Measurements from ENCODE around the gene SULT1A2. TPM values are rescaled to one million over a fixed set of nuclear protein-coding genes. Genes with fewer than 3 reads are reported as not detected.

SULT1A2 gene
- total RNA-seq, 1 donor from 2014 or later, result not detected

- Histone ChIP-seq H3K4me1 (no peaks in the 10 kb centered on the region), H3K27ac (no peak overlapping the region), H3K4me3 (no peak overlapping the region), H3K36me3 (peaks cover 0 to 53% of the 10 kb centered on the region in 2 donors), H3K9me3 (no peaks in the 10 kb centered on the region), H3K27me3 (no peaks in the 10 kb centered on the region)
- intact Hi-C loops (cut with DNase I), result no loop called here
- DNase-seq (ENCODE audit: extremely low spot score in 2 of 2), result no peak
- no peak for TF ChIP-seq POLR2A (IDR thresholded peaks at IDR 0.05)
- TF ChIP-seq CTCF (IDR thresholded peaks at IDR 0.05), result no peak
- no peak for TF ChIP-seq POLR2AphosphoS5 (IDR thresholded peaks at IDR 0.05; ENCODE audit: insufficient read depth in 1 of 2, low read depth in 1 of 2)
Observed at GRCh38 chr16:28589930-28590329, 6.9 kb downstream of the SULT1A2 start.

DNA sequence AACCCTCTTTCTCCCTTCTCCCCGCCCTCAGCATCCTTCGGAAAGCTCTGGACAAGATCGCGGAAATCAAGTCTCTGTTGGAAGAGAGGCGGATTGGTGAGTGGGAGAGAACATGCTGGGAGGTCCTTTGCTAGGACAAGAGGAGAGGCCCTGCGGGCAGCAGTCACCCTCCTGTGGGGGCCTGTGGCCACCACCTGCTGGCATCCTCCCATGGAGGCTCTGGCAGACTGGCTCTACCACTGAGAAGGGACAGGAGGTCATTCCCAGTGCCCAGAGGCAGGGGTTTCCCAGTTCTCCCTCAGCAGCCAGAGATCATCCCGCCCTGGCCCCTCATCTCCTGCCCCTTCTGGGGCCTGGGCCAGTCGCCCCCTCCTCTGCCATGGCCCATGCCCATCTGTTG lies 7.8 kb downstream of the SULT1A2 start:
- Histone ChIP-seq H3K4me1 (no peaks in the 10 kb centered on the region), H3K27ac (no peak overlapping the region), H3K36me3 (peaks cover 0 to 58% of the 10 kb centered on the region in 2 donors), H3K9me3 (no peaks in the 10 kb centered on the region), H3K4me3 (no peak overlapping the region), H3K27me3 (no peaks in the 10 kb centered on the region)
- intact Hi-C loops (cut with DNase I), result no loop called here
- TF ChIP-seq POLR2A (IDR thresholded peaks at IDR 0.05) (no peak), CTCF (IDR thresholded peaks at IDR 0.05) (no peak), POLR2AphosphoS5 (IDR thresholded peaks at IDR 0.05; ENCODE audit: insufficient read depth in 1 of 2, low read depth in 1 of 2) (no peak)
- no peak for DNase-seq (ENCODE audit: extremely low spot score in 2 of 2)

GRCh38 chr16:28587386-28587785 lies 9.5 kb downstream of the SULT1A2 start:
- no peak for DNase-seq (ENCODE audit: extremely low spot score in 2 of 2)
- Histone ChIP-seq H3K4me3 (no peak overlapping the region), H3K36me3 (peaks cover 0 to 58% of the 10 kb centered on the region in 2 donors), H3K4me1 (no peaks in the 10 kb centered on the region), H3K27me3 (no peaks in the 10 kb centered on the region), H3K9me3 (no peaks in the 10 kb centered on the region), H3K27ac (no peak overlapping the region)
- TF ChIP-seq POLR2A (IDR thresholded peaks at IDR 0.05), result no peak
- no peak for TF ChIP-seq POLR2AphosphoS5 (IDR thresholded peaks at IDR 0.05; ENCODE audit: insufficient read depth in 1 of 2, low read depth in 1 of 2)
- TF ChIP-seq CTCF (IDR thresholded peaks at IDR 0.05), result no peak
- intact Hi-C loops (cut with DNase I), result no loop called here

GRCh38 chr16:28586466-28586865 lies 10.4 kb downstream of the SULT1A2 start:
- Histone ChIP-seq H3K36me3 (peaks cover 0 to 64% of the 10 kb centered on the region in 2 donors), H3K27ac (no peak overlapping the region), H3K27me3 (no peaks in the 10 kb centered on the region), H3K4me3 (no peak overlapping the region), H3K4me1 (no peaks in the 10 kb centered on the region), H3K9me3 (no peaks in the 10 kb centered on the region)
- DNase-seq (ENCODE audit: extremely low spot score in 2 of 2), result no peak
- no peak for TF ChIP-seq POLR2AphosphoS5 (IDR thresholded peaks at IDR 0.05; ENCODE audit: insufficient read depth in 1 of 2, low read depth in 1 of 2)
- TF ChIP-seq CTCF (IDR thresholded peaks at IDR 0.05), result no peak
- TF ChIP-seq POLR2A (IDR thresholded peaks at IDR 0.05), result no peak
- intact Hi-C loops (cut with DNase I), result no loop called here

DNA sequence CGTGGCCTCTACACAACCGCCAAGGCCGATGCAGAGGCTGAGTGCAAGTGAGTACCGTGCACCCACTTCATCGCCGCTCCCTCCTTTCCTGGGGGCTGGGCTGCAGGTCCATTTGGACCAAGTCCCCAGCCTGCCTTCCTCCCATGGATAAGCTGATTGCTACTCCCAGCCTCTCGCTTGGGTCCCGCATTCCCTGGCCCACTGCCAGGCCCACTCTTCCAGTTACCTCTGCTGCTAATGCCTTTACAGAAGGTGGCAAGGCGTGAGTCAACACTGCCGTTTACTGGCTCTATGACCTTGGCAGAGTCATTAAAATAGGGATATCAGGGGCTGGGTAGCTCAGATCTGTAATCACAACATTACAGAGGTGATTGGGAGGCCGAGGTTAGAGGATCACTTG lies 11.2 kb downstream of the SULT1A2 start:
- Histone ChIP-seq H3K27me3 (no peaks in the 10 kb centered on the region), H3K4me3 (no peak overlapping the region), H3K9me3 (no peaks in the 10 kb centered on the region), H3K4me1 (no peaks in the 10 kb centered on the region), H3K36me3 (peaks cover 0 to 63% of the 10 kb centered on the region in 2 donors), H3K27ac (no peak overlapping the region)
- DNase-seq (ENCODE audit: extremely low spot score in 2 of 2), result no peak
- TF ChIP-seq POLR2AphosphoS5 (IDR thresholded peaks at IDR 0.05; ENCODE audit: insufficient read depth in 1 of 2, low read depth in 1 of 2) (no peak), POLR2A (IDR thresholded peaks at IDR 0.05) (no peak), CTCF (IDR thresholded peaks at IDR 0.05) (no peak)
- intact Hi-C loops (cut with DNase I), result no loop called here

Data from vagina (tissue), 2 donors.